IPS DF 4.7 (cell line): ENCODE measurements around the gene CCDC192.
A peak's percentile ranks its signal among the peaks of the same experiment; 100 is the strongest.

Experiments
- DNase-seq: peaks from one replicate; pipeline ENCODE4 v3.0.0-alpha.2; 2013; ENCODE audit warnings: low spot score; ENCODE audit errors: extremely low read depth

The CCDC192 gene

DNA sequence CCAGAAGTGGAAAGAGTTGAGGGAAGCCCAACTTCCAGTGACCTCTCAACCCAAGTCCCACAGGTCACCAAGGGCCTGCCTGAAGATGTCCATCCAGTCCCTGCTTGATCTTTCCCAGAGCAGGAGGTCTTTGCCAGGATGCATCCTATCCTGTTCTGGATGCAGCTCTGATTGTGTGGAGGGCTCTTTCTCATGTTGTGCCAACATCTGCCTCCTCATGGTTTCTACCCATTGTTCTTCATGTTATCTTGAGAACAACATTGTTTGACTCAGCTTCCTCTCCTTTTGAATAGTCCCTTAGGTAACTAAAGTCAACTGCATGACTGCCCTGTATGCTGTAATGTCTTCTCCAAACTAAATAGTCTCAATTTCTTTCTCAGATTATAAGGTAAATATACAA, 169.3 kb downstream of the CCDC192 start:
- no peak for DNase-seq

DNA sequence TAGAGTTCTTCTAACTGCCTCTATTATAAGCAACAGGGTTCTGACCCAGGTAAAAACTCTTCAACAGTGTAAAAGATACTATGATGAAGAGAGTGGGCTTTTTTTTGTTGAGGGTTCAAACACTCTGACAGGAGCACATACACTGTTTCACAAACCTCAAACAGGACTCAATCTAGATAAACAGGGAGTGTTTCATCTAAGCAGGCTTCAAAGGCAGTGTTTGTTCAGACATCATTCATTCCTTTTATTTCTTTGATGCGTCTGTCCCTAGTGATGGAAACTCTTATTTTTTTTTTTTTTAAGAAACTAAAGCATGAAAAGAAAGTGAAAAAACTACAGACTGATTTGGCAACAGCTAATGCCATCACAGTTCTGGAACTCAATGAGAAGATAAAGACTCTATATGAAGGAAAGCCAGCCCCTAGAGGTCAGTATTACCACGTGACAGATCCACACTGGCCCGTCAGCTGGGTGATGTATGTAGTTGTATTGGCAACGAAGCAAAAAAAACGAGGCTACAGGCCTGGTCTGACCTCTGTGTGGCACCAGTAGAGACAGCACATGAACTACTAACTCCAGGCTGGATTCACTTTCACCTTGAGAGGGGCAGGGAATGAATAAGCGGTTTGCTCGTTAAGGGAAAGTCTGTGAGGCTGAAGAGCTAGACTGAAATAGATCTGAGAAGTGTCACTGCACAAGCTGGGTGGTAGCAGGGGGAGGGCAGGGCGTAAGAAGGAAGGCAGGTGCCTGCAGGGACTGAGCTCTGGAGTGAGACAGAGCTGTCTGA, 172.2 kb downstream of the CCDC192 start:
- peak; percentile 36 for DNase-seq

DNA sequence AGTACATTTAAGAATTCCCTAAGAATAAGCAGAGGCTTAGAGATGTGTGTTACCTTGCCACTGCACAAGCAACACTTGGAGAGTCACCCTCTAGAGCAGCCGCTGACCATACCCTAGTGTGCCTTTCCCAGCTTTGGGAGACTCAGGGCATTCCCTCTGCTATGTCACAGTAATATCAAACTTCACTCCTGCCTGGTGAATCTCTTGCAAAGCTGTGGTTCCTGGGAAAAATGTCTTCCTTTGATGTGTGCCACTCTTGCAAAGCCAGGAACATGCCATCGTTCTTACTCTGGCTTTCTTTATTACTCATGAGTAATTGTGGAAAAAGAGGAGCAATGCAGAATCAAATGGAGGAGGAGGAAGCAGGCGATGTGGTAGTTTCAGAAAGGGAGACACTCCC, 173.2 kb downstream of the CCDC192 start:
- DNase-seq: no peak

DNA sequence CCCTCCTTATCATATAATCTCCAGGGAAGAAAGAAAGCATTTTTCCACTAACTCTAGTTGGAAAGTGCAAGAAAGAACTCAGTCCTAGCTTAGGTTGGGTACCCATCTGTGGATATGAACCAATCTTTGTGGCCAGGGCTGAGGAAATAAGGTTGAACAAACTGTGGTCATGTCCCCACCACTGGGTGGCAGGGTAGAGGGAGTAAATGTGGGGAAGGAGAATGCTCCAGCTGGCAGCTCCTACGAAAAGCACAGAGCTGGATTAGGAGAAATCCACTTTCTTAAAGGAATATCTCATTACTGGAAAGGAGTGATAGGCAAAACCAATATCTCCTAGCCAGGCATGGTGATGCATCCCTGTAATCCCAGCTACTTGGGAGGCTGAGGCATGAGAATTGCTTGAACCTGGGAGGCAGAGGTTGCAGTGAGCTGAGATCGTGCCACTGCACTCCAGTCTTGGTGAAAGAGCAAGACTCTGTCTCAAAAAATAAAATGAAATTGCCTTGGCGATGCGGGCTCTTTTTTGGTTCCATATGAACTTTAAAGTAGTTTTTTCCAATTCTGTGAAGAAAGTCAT, 175.1 kb downstream of the CCDC192 start:
- peak; percentile 33 for DNase-seq

DNA sequence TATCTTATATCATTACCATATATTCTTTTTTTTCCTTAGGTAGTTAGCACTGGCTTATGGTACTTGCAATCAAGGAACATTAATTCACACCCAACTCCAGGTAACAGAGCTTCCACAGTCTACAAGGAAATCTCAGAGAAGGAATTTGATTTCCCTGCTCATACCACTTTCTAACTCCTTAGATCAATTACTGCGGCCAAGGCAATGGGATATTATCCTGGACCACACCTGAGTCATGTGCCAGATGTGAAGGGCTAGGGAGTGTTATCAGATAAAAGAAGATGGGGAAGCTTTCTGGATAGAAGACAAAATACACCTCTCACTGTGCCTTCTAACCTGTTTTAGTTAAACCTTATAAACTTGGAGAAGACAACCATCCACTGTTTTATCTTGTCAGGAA, 181.2 kb downstream of the CCDC192 start:
- DNase-seq: no peak

DNA sequence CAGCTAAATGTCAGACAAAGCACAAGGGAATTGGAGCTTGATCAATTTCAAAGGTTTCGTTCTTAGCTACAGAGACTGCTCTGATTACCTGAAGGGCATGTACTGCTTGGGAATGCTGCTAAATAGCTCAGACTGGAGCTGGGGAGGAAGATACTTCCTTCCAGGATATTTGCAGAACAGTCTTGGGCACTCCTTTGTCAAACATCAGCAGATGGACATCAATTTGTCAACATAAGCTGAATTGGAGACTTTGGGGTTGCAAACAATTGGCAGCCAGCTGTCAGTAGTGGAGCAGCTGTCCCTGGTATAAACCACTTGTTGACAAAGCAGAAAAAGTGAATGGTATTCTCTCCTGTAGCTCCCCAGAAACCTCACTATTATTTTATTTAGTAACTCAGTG, 182.0 kb downstream of the CCDC192 start:
- DNase-seq: no peak

DNA sequence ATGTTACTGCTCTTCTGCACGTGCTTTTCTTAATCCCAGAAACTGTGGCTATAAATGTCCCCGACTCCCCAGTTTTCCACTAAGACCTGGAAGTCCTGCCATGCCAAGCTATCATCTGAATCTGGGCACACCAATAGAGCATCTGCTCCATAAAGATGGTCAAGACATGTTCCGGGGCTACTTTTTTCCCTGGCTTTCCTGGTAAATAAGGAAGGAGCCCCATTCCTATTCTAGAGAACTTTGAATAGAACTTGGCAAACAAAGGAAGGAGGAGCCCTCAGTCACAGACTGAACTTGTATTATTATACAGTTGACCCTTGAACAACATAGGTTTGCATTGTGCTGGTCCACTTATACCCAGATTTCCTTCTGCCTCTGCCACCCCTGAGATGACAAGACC, 182.9 kb downstream of the CCDC192 start:
- DNase-seq: no peak

DNA sequence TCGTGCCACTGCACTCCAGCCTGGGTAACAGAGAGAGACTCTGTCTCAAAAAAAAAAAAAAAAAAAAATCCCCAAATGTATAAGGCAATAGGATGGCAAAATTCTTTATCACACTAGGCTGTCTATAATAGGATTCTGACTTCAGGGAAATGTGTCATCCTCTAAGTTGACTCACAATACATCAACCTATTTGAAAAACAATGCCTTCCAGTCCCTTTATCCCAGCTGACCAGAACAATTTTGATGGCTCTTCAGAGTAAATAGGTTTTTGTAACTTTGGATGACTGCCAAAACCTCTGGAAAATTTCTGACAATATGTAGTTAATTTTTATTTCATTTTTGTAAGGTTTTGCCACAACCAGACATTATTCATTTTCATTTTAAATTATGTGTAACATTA, 184.1 kb downstream of the CCDC192 start:
- DNase-seq: no peak

DNA sequence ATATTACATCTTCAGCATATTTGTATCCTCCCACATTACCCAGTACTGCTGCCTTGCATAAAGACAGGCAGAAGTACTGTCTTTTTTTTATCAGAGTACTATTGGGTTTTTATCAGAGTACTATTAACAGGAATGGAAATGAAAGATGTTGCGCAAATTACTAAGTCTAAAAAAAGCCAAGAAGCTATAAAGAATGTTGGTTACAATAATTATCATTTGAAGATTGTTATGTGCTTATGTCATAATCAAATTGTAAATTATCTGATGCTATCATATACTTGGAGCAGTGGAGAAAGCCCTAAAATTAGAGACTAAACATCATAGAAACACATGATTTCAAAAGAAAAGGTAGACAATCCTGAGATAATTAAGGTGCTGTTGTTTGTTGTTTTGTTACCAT, 188.8 kb downstream of the CCDC192 start:
- no peak for DNase-seq

DNA sequence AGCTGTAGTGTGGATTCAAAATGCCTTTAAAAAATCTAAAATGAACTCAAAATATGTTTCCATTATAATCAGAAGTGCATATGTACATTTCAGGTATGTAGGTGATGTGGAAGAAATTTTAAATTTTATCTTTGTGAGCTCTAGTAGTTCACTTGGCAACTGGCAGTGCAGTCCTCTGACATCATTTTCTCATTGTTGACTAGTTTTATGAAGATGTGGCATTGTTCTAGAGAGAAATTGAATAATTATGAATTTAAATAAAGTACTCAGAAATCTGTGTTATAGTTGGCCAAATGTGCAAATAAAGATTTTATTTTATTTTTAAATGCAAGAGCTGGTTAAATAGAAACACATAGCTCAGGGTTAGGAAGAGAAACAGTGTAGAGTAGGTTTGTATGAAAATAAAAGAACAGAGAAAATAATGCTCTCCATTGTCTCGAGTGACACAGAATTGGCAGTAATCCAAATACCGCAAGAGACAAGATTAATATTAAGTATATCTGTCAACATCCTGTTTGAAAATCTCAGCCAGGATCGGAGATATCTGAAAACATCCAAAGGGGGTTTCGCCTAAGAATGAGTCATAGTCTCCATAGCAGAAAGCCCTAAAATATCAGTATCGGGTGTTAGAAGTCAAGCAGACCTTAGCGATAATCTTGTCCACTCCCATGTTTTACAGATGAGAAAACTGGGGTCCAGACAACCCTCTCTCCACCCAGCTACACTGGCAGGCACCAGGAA, 189.4 kb downstream of the CCDC192 start:
- no peak for DNase-seq

DNA sequence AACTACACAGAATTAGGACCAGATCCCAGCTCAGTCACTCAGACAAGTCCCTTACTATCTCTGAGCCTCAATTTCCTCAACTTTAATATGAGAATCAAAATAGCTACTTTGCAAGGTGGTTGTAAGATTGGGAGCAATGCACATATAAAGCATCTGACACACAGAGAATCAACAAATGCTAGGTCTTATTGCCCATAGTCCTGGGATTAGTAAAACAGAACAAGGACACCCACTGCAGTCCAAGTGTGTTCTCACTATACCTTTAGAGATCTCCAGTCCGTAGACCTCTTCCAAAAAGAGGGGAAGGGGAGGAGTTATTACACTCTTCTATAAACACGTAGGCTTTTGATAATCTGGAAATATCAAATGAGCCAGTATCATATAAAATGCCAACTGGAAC, 190.0 kb downstream of the CCDC192 start:
- DNase-seq: no peak

DNA sequence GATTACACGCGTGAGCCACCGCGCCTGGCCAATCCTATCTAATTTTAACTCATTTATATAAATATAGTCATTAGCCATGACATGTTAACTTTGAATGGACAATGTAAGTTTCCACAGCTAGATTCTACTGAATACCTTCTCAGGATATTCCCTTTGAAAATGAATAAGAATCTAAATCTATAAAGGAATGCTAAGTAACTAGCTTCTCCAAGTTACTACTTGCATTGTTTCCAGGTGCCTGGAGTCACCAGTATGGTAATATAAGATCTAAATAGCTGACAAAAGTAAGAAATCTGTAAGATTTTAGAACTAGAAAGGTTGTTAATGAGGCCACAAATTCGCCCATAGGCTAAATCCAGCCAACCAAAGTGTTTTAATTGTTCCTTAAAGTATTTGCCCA, 191.3 kb downstream of the CCDC192 start:
- no peak for DNase-seq

DNA sequence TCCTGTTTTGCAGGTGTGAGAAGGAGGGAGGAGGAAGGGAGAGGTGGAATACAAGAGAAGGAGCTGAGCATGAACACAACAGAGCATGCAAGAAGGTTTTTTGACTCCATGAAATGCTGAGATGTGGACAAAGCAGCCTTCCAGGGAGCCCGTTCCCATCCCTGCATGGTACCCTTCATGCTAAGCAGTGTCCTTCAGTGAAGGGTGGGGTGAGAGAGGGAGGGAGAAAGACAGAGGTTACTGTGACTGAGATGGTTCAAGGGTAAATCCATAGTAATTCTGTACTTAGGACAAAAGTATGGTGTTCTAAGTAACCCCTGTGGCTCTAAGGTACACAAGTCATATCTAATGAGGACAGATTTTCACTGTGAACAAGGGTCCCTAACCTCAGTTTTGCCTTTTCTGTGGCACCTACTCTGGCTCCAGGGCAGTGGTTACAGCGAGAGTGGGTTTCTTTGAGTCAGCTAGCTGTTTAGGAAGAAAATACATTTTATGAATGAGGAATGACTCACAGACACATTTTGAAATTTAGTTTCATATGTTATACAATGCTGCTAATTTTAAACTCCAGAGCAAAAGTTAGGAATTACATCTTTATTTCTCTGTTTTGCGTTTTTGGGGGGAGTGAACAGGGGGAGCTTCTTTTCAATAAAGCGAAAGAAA, 195.5 kb downstream of the CCDC192 start:
- DNase-seq: no peak

DNA sequence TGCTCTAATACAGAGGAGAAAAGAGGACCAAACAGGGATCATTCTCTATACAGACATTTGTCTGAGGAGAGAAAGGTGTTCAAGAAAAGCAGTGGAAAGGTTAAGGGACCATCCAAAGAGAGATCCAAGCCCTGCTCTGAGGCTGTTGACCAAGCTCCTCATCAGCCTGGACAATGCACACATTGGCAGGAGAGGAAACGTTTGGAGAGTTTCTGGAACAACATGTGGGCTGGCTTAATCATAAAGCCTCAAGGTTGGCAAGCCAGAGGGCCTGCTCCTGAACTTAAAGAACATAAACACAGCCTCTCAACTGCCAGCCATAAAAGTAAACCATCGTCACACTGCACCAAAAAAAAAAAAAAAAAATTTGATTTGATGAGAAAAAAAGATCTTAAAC, 196.0 kb downstream of the CCDC192 start:
- no peak for DNase-seq

DNA sequence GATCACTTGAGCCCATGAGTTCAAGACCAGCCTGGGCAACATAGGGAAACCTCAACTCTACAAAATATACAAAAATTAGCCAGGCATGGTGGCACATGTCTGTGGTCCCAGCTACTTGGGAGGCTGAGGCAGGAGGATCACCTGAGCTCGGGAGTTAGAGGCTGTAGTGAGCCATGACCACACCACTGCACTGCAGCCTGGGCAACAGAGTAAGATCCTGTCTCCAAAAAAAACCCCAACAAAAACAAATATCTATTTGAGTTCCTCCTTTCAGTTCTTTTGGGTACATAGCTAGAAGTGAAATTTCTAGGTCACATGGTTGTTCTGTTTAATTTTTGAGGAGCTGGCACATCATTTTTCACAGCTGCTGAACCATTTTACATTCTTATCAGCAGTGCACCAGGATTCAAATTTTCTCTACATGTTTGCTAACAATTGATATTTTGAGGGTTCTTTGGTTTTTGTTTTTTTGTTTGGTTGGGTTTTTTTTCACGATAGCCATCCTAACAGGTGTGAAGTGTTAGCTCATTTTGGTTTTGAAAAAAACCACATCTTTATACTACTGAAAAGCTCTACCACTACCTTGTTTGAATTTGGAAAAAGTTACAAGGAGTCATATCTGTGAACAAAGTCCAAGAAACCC, 203.5 kb downstream of the CCDC192 start:
- no peak for DNase-seq

DNA sequence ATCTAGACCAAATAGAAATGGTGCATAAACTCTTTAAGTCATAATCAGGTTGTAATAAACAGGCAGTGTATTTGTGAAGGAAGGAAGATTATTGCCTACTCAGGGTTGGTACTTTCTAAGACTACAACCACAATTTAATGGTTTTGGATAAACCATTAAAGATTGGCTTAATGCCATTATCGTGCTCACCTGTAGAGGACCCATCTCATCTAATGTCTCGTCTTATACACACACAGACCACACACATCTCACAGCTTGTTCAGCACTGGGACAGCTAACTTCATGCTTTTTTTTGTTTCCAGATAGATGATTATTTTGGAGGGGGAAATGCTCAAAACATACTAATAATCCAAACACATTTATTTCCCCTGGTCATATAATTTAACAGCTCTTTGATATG, 204.7 kb downstream of the CCDC192 start:
- DNase-seq: no peak

DNA sequence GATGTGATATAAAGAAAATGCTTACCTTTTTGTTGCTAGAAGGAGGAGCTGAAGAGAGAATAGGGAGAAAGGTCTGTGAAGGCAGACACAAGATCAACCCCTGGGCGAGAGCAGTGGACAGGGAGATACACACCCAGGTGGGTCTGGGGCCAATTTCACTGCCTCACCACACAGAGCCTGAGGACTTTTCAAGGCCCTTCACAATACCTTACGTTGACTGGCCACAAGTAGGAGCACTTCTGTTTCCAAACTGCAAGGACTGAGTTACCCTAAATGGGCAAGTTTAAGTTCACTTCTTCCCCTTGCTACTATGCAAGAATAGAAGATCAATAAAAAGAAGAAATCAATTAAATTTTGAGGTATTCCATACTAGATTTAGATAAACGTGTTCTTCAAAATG, 205.9 kb downstream of the CCDC192 start:
- DNase-seq: peak; percentile 33

DNA sequence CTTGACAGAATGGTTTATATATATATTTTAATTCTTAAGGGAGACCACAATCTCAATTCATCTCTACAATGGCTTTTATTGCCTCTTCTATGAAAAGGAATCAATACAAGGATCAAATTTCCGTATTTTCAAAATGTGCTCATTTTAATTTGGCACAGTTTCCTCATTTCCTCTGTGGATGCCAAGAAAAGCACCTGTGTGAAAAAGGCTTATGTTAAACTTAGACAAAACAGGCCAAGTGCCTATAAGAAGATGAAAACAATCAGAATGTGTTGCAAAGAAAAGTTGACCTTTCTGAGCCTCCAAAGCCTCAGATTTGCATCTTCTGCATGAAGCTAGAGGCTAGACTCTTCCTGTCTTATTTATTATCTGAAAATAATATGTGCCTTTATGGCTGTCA, 206.6 kb downstream of the CCDC192 start:
- no peak for DNase-seq

DNA sequence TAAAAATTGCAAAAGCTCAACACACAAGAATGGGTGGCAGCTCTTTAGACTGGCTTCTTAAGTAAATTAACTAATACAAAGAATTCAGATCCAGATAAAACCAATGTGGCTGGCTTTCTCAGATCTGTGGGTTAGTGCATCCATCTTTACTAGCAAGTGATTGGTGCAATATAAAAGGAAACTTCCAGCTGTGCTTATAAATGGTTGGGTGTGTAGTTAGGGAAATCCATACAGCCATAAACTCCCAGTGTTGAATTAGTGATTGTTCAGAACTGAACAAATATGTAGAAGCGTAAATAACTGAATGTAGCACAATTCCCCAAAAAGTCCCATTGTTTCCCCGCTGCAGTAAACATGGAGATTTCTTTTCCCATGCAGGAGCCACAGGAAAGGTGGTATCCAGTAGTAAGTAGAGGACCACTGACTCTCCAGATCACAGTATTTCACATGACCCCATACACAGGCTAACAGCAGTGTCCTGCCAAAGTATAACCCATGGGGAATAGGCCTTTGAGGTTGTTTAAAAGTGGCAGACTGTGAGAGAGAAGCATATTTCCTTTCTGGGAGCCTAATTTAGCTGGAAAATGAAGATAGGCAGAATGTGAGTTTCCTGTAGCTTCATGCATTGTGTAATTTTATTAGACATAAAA, 207.2 kb downstream of the CCDC192 start:
- DNase-seq: no peak

DNA sequence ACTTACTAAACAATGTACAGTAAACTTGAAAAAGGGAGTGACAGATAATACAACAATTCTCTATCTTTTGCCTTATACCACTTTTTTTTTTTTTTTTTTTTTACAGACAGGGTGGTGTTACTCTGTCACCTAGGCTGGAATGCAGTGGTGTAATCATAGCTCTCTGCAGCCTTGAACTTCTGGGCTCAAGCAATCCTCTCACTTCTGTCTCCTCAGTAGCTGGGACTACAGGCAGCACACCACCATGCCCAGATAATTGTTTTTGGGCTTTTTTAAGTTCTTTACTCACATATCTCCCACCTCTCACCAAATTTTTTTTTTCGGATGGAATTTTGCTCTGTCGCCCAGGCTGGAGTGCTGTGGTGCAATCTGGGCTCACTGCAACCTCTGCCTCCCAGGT, 208.4 kb downstream of the CCDC192 start:
- DNase-seq: no peak

DNA sequence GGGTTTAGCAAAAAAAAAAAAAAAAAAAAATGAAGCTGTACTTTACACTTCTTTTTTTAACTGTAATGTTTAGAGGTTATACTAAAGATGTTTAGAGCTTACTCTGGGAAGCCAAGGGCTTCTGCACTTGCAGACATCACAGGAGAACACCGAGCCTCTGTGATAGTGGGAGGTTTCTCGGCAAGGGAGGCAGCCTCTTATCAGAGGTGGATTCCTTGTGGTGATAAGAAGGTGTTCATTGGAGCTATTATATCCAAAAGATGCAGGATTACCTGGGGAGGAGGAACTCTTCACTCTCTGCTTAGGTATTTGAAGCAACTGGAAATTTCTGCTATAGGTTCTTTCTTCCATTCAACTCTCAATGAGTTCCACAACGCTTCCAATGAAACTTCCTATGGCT, 209.2 kb downstream of the CCDC192 start:
- no peak for DNase-seq
